IPS-18c (cell line): Measurements from ENCODE around the gene HACD2.

ENCODE experiments used
- H3K4me3 ChIP-seq: 2 replicates; pipeline ENCODE4 v1.7.0; 2013; ENCODE audit warnings: low read depth, mild to moderate bottlenecking, low read length, moderate library complexity; ENCODE audit not compliant: insufficient read depth
- H3K9me3 ChIP-seq: one replicate; pipeline ENCODE4 v1.6.1; 2013; ENCODE audit warnings: mild to moderate bottlenecking, low read length, moderate library complexity; ENCODE audit not compliant: control insufficient read depth, insufficient read depth

HACD2 gene, protein sequence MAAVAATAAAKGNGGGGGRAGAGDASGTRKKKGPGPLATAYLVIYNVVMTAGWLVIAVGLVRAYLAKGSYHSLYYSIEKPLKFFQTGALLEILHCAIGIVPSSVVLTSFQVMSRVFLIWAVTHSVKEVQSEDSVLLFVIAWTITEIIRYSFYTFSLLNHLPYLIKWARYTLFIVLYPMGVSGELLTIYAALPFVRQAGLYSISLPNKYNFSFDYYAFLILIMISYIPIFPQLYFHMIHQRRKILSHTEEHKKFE

DNA sequence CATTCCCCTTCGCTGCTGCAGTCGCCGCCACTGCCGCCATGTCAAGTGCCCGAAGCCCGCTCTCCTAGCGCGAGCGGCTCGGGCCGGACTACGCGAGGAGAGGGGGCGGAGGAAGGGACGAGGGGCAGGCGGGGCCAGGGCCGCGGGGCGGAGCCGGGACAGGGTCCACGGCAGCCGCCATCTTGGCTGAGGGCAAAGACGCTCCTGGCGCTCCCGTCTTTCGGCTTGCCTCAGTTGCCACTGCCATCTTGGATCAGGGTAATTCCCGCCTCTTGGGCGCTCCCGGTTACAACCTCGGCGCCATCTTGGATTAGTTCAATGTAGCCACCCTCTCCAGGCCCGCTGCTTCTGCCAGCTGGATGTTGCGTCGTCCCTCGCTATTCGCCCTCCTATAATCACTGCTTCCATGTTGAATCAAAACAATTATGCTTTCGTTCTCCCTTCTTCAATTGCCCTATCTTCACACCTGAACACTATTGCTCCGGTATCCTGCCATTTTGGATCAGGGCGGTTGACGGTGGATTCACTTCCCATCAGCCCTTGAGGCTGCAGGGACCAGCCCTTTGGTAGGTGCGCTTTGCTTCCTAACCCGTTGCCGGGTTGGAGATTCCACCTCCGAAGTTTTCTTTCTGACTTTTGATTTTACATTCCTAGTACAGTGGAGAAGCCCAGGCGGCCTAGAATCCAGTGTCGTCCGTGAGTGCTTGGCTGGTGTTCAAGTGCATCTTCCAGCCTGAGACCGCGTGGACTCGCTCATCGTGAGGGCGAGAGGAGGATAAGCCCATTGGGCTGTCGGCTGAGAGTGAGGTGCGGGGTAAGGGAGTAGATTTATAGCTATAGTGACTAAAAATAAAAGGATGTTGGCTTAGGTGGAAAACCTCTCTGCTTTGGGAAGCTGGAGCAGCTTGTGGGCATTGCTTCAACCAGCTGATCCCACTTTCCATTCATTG, at the start of gene HACD2:
Gene HACD2, minus strand, starts transcription at position 66 of the 950 bp plus-strand sequence. Its CDS starts 26 bp downstream, at position 40.
- H3K4me3 ChIP-seq: peak within 1 kb of the TSS; percentile 95
- peaks cover 8% of the 10 kb centered on the region for H3K9me3 ChIP-seq

DNA sequence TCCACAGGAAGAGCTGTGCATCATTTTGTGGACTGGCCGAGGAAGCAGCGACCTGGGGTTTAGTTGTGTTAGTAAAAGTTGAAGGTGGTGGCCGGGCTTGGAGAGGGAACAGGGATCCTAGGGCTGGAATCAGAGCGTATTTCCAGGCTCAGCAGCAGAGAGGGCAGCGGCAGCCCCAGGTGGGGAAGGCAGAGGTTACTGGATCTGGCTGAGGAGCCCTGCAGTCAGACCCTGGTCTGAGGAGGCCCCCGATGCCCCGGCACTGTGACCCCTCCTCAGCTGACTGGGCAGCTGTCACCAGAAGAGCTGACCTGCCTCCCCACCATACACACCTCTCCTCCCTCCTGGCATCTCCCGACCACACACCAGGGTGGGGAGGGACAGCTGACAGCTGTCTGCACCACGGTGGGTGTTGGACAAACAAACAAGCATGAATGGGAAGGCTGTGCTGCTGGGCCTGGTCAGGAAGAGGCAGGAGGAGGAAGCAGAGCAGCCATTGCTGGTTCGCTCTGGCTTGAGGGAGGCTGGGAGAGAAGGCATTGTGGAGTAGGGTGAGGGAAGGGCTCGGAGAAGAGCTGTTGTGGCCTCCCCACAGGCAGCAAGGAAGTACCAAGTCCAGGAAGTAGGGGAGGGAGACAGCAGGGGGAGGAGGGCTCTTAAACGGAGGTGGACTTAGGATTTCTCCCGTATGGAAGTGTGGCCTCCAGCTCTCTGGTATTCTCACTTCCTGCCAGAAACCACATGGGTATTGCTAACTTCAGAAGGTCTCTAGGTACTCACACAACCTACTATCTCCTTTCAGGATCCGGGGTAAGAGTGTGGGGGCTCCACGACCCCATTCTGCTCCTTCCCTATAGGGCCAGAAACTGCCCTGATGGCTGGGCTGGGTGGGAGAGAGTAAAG, 49.5 kb upstream of the HACD2 start:
- H3K9me3 ChIP-seq: no peaks in the 10 kb centered on the region
- H3K4me3 ChIP-seq: no peak overlapping the region; the same call in 1 of the 2 replicates

DNA sequence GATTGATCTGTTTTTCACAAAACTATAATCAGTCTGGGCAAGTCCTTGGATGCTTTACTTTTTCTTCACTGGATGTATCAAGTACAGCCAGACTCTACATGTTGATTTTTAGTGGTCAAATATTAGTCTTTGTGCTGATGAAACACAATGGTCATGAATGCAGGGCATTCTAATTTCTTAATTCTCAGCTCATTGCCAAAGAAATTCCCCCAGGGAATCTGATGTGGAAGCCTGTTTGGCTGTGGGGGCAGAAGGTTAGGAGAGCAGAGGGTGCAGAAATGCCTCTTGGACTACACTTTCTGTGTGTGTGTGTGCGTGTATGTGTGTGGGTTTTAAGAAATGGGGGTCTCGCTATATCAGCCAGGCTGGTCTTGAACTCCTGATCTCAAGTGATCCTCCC, 48.7 kb upstream of the HACD2 start:
- no peaks in the 10 kb centered on the region for H3K9me3 ChIP-seq
- no peak overlapping the region for H3K4me3 ChIP-seq

DNA sequence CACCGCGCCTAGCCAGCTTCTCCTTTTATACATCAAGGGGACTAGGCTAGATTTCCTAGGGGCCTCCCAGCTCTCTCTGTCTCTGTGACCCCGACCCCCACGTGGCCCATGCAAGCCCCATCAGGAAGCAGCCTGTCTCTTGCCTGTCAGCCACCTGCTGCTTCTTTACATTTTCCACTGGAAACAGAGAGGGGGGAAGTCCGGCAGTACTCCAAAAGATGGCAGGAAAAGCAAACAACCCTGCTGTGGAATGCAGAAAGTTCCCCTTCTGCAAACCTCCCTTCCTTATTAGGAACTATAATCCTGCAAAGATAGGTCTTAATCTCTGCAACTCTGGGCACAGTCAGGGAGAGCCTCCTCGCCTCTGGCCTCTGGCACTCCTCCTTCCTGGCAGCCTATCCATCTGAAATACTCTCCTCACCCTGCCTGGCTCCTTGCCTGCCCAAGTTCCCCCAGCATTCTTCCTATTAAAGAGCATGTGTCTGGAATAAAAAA, 47.4 kb upstream of the HACD2 start:
- no peak overlapping the region for H3K4me3 ChIP-seq

DNA sequence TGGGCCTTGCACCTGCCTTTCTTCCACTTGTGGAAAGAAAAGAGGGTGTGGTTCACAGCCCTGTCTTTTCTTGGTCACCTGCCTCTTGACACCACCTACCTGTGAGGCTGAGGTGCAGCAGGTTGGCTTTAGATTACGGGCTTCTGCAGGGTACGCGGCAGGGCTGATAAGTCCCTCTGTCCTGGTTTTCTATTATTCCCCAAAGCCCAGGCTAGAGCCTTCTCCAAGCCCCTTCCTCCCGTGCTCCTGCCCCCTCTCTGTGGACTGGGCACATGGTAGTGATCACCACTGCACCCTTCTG, 44.8 kb upstream of the HACD2 start:
- Histone ChIP-seq H3K4me3 (no peak overlapping the region), H3K9me3 (no peaks in the 10 kb centered on the region)

More for the DNA sequence above, 47.4 kb upstream of the HACD2 start:
- no peaks in the 10 kb centered on the region for H3K9me3 ChIP-seq

DNA sequence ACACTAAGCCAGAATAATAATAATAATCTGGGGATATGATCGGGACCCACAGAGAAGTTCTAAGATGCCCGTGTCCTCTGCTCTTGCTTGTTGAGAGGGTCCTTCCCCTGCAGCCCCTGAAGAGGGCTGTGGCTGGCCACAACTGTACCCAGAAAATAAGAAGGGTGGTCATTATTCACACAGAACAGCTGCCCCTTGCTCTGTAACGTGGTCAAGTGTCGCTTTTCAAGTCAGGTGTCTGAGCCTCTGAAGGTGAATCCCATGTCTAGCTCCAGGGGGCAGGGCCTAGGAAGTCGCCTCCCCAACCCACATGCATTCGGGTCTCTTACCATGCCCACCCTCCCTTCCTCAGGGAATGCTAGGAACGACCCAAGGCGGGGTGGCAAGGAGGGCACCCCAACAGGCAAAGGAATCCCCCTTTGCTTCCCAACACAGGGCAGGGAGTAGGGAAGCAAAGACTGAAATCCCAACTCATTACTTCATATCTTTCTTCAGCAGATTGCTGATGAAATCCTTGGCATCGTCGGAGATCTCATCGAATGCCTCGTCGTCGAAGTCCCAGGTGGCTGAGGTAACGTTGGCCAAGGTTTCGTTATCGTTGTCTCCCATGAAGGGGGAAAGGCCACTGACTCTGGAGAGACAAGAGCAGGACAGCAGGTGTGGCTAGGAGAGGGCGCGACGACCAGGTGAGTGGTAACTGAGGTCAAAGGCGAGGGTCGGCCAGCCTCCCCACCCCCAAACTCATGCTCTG, 44.3 kb upstream of the HACD2 start:
- Histone ChIP-seq H3K9me3 (no peaks in the 10 kb centered on the region), H3K4me3 (no peak overlapping the region)

DNA sequence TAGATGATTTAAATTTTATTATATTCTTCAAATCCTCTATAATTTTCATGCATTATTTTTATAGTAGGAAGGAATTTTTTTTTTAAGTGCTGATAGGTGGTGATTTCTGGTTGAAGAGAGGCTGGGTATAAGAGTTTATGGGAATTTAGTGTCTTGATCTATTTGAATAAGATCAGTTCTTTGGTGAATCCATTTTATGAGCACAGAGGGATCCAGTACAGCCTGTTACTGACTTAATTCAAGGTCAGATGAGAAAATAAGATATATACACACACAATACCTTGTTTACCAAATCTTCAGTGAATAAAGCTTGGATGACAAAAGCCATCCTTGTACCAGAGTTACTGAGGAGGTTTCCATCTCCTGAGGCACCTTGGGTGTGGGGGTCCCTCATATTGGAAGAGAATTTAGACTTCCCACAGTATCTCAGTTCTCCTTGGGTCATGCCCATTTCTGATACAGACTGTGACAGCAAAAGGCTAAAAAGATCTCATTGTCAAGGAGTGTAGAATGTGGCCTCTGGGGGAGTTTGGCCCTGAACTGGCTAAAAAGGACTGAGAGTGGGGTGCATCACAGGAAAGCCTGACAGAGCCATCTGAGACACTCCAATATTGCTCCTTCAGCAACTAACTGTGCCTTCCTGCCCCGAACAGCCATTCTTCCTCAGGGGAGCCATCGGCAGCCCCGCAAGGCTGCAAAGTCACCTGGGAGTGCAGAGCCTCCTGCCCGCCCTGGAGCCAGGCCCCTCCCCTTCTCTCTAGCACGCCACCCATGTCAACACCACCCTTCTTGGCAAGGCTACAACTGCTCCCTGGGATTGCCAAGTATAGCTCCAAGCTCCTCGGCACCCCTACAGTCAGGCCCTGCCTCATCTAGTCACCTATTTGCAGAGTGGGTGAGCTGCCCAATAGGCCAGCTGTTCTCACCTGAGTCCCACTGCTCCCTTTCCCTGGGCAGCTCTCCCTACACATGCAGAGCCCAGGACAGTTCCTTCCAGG, 43.1 kb upstream of the HACD2 start:
- H3K9me3 ChIP-seq: no peaks in the 10 kb centered on the region
- no peak overlapping the region for H3K4me3 ChIP-seq

DNA sequence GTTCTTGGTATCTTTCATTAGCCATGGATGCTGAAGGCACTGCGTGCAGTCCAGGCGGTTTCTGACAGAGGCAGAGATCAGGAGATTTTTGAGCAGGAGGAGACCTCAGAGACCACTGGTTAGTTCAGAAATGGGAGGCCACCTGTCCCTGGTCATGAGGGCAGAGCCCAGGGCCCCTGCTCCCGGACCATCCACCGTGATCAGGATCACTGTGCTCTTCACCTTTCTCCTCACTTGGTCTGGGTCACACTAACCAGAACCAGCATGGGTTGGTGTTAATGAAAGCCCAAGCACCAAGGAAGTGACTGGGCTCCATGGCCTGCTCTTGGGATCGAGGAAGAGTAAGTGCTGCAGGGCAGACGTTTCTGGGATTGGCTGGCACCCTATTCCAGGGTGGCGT, 42.0 kb upstream of the HACD2 start:
- no peaks in the 10 kb centered on the region for H3K9me3 ChIP-seq
- no peak overlapping the region for H3K4me3 ChIP-seq

DNA sequence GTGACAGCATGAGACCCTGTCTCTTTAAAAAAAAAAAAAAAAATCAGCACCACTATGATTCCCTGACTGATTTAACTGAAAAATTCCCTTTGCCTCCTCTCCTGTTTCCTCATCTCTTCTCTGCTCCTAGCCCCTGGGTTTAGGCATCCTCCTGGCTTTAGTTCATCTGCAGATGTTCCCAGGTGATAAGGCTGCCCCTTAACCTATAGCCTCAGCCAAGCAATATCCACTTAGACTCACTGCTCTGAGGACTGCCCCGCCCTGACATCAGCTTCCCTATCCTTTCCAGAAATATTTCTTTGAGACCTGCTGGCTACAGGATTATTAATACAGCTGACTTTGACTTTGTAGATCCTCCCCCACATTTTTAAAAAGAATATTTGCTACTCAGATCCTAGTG, 39.4 kb upstream of the HACD2 start:
- Histone ChIP-seq H3K9me3 (no peaks in the 10 kb centered on the region), H3K4me3 (no peak overlapping the region)

DNA sequence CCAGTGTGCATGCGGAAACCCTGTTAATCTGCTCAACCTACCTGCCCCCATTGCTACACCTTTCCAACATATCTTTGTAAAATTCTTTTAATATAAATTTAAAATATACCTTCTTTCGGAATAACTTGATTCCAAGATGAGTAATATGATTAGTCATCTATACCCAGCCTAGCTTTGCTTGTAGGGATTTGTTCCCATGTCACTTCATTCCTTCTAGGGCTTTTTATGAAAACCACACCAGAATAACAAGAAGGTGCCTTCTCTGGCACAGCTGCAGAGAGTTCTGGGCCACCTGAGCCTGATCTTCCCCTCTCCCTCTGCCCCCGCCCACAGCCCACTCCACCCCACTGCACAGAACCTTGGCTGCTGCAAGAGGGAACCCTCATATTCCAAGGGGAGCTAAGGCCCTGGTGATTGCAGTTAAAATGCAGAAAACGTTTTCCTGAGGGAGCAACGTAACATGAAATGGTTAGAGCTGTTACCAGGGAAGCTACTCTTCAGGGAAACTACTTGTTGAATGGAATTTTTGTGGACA, 38.6 kb upstream of the HACD2 start:
- H3K9me3 ChIP-seq: no peaks in the 10 kb centered on the region
- H3K4me3 ChIP-seq: no peak overlapping the region

DNA sequence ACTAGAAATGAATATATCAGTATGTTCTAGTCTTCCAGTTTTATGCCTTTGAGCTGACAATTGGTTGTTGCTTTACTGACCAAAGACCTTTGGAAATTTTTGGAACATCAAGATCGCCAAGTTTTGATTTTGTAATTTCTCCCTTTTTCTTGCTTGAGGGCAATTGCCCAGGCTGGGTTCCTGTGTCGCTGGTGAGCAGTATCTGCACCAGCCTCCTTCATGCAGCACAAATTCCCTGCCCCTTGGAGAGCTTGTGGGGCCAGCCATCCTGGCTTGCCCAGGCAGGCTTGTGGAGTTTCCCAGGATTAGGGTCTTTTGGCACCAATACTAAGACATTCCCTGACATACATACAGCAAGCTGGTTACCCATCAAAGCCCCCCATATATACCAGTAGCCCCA, 37.9 kb upstream of the HACD2 start:
- no peak overlapping the region for H3K4me3 ChIP-seq
- H3K9me3 ChIP-seq: no peaks in the 10 kb centered on the region

DNA sequence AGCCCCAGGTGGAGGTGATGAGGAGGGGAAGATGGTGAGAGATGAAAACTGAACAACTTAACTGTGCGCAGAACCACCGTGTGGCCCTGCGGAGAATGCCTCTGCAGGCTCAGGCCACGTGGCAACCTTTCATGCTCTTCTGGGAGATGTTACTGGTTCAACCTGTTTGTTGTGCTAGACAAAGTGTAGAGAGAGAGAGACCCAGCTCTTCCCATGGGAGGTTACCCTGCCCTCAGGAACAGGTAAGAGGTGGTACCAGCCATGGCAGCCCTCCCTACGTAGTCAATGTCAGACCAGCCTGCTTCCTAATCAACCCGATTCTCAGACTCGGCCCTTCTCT, 37.0 kb upstream of the HACD2 start:
- no peak overlapping the region for H3K4me3 ChIP-seq
- H3K9me3 ChIP-seq: no peaks in the 10 kb centered on the region

DNA sequence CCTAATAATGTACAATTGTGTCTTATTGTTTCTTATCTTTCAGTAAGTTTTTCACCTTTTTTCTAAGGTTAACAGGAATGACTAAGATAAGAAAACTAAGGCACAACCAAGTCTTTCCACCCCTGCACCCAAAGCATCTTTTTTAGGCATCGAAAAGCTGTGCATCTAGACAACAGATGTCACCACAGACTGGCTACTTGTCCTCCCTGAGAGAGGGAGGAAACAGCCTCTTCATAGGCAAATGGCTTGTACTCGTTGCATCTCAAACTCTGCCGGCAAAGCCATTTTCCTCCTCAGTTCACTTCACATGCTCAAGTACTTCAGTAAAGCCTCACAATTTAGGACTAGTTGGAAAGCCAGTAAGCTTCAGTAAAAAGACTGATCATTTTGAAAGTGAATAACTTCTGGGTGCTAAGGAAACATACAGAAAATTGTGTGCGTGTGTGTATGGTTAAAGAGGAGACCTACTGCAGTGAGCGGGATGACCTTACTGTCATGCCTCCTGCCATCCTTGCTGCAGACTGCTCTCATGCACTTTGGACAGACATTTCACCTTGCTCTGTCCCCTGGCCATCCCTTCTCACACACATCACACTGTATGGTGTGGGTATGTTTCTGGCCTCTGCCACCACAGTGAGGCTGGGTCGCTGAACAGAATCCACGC, 36.5 kb upstream of the HACD2 start:
- no peak overlapping the region for H3K4me3 ChIP-seq
- no peaks in the 10 kb centered on the region for H3K9me3 ChIP-seq

DNA sequence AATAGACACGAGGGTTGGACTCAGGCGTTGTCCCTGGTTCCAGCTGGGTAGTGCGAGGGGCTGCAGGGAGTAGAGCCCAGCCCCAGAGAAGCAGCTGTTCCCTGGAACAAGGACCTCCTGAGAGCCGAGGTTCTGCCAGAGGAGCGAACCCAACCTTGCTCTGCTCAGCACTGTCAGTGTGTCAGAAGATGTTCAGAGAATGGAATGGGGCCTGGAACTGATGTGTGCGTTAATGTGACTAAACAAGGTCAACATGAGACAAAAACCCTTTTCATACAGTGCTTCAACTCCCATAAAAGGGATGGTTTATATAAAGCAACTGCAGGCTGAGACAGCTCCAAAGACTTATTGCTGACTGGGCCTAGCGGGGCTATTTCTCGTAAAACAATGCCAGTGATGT, 35.5 kb upstream of the HACD2 start:
- no peak overlapping the region for H3K4me3 ChIP-seq
- H3K9me3 ChIP-seq: no peaks in the 10 kb centered on the region

DNA sequence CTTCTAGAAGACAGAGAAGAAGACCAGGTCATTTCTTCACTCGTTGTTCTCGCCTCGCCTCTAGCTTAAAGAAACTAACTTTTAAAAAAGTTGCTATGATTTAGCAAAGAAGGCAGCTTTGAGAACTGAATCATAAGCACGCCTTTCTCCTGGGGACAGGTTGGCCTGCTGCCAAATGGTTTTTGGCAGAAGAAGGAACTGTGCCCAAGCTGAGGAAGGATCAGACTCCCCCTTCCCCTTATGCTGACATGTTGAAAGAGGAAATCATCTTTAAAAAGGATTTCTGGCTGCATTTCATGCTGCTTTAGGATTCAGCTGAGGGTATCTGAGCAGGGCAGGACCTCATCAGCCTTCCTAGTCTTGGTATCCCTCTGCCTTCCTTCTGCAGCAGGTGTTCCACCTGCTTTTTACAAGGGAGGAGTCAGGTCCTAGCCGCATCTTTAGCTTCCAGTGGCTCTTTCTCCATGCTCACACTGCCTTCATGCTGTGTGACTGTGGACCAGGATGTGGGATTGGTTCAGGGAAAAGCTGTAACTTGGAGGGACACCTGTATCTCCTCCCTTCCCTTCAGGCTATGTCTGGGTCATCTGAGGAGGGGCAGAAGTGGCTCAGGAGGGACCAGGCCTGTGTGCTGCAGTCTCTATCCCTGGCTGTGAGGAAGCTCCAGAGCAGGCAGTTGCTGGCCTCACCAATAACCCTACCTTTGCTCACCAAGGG, 34.1 kb upstream of the HACD2 start:
- H3K4me3 ChIP-seq: no peak overlapping the region

More for the DNA sequence above, 34.1 kb upstream of the HACD2 start:
- H3K9me3 ChIP-seq: no peaks in the 10 kb centered on the region
